Progenitor cell of endocrine pancreas (in vitro differentiated cells): ENCODE measurements around the gene GABRB1. TPM values are rescaled to one million over a fixed set of nuclear protein-coding genes. Genes with fewer than 3 reads are reported as not detected.

ENCODE experiments used
- DNase-seq: peaks from one replicate; pipeline ENCODE4 v3.0.0; 2021; ENCODE audit warnings: low spot score; ENCODE audit not compliant: unreplicated experiment
- H3K27ac Mint-ChIP-seq: 2 replicates; pipeline ENCODE4 v1.8.0; 2021; ENCODE audit warnings: mild to moderate bottlenecking, moderate library complexity, mixed read lengths
- H3K27me3 Mint-ChIP-seq: 2 replicates; pipeline ENCODE4 v1.8.0; 2021; ENCODE audit warnings: mixed read lengths
- H3K36me3 Mint-ChIP-seq: 2 replicates; pipeline ENCODE4 v1.8.0; 2022; ENCODE audit warnings: mixed read lengths; ENCODE audit not compliant: insufficient read depth
- H3K4me1 Mint-ChIP-seq: 2 replicates; pipeline ENCODE4 v1.8.0; 2021; ENCODE audit warnings: low read depth, mixed read lengths
- H3K4me3 Mint-ChIP-seq: 2 replicates; pipeline ENCODE4 v1.8.0; 2021; ENCODE audit warnings: low read depth, mild to moderate bottlenecking, moderate library complexity, mixed read lengths
- H3K9me3 Mint-ChIP-seq: 2 replicates; pipeline ENCODE4 v1.8.0; 2021; ENCODE audit warnings: low read depth, mixed read lengths
- total RNA-seq: library from RNA; stranded (reverse); gene quantifications from 2 replicates; pipeline ENCODE4 v1.2.1, GENCODE V29; 2021
- TF ChIP-seq, protein P1 (sequence below): fragments of 200-600 bp; sonication (generic); IDR thresholded peaks from one replicate; pipeline ENCODE4 v1.5.0; 2021; ENCODE audit warnings: antibody characterized with exemption, mild to moderate bottlenecking; ENCODE audit not compliant: unreplicated experiment

GABRB1 gene
- total RNA-seq, 1 donor from 2014 or later, result 1.2 TPM

GRCh38 chr4:47210828-47211227 lies 179.5 kb downstream of the GABRB1 start:
- no peak for DNase-seq

DNA sequence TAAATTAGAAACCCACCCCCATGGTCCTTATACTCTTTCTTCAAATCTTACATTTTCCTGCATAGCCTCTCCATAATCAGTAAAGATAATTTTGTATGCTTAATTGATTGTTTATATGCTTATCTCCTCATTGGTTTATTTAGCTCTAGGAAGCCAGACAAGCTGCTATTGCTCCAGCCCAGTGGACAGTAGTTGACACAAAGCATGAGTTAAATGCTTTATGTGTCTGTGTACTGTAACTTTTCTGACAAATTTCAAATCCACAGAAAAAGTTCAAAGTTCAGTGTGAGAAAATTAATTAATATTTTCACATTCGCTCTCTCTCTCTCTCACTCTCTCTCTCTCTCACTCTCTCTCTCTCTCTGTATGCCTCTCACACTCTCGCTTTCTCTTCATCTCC lies 181.7 kb downstream of the GABRB1 start:
- Mint-ChIP-seq H3K27me3 (peaks cover 4% of the 10 kb centered on the region), H3K36me3 (no peaks in the 10 kb centered on the region), H3K9me3 (no peaks in the 10 kb centered on the region), H3K4me3 (no peak overlapping the region), H3K4me1 (peaks cover 28% of the 10 kb centered on the region), H3K27ac (no peak overlapping the region)
- DNase-seq, result no peak
- TF ChIP-seq, protein P1, sequence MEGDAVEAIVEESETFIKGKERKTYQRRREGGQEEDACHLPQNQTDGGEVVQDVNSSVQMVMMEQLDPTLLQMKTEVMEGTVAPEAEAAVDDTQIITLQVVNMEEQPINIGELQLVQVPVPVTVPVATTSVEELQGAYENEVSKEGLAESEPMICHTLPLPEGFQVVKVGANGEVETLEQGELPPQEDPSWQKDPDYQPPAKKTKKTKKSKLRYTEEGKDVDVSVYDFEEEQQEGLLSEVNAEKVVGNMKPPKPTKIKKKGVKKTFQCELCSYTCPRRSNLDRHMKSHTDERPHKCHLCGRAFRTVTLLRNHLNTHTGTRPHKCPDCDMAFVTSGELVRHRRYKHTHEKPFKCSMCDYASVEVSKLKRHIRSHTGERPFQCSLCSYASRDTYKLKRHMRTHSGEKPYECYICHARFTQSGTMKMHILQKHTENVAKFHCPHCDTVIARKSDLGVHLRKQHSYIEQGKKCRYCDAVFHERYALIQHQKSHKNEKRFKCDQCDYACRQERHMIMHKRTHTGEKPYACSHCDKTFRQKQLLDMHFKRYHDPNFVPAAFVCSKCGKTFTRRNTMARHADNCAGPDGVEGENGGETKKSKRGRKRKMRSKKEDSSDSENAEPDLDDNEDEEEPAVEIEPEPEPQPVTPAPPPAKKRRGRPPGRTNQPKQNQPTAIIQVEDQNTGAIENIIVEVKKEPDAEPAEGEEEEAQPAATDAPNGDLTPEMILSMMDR, result no peak

More at GRCh38 chr4:47210828-47211227, 179.5 kb downstream of the GABRB1 start:
- H3K9me3 Mint-ChIP-seq, result no peaks in the 10 kb centered on the region
- TF ChIP-seq, protein P1, result no peak
- no peak overlapping the region for H3K4me3 Mint-ChIP-seq
- H3K27ac Mint-ChIP-seq, result no peak overlapping the region
- H3K36me3 Mint-ChIP-seq, result no peaks in the 10 kb centered on the region
- peaks cover 33% of the 10 kb centered on the region for H3K4me1 Mint-ChIP-seq
- H3K27me3 Mint-ChIP-seq, result peaks cover 3% of the 10 kb centered on the region

GRCh38 chr4:47213539-47213938 lies 182.2 kb downstream of the GABRB1 start:
- Mint-ChIP-seq H3K27ac (no peak overlapping the region), H3K9me3 (no peaks in the 10 kb centered on the region), H3K4me1 (peaks cover 28% of the 10 kb centered on the region), H3K36me3 (no peaks in the 10 kb centered on the region), H3K4me3 (no peak overlapping the region), H3K27me3 (peaks cover 4% of the 10 kb centered on the region)
- TF ChIP-seq, protein P1, result no peak
- DNase-seq, result no peak

- Mint-ChIP-seq H3K36me3 (no peaks in the 10 kb centered on the region), H3K27ac (no peak overlapping the region), H3K9me3 (no peaks in the 10 kb centered on the region), H3K4me3 (no peak overlapping the region), H3K4me1 (peaks cover 28% of the 10 kb centered on the region), H3K27me3 (peaks cover 4% of the 10 kb centered on the region)
- TF ChIP-seq, protein P1, result no peak
- no peak for DNase-seq
Observed at GRCh38 chr4:47213971-47214370, 182.6 kb downstream of the GABRB1 start.

GRCh38 chr4:47215759-47216158 lies 184.4 kb downstream of the GABRB1 start:
- Mint-ChIP-seq H3K9me3 (no peaks in the 10 kb centered on the region), H3K36me3 (no peaks in the 10 kb centered on the region), H3K4me3 (no peak overlapping the region), H3K4me1 (peaks cover 26% of the 10 kb centered on the region), H3K27me3 (peaks cover 12% of the 10 kb centered on the region), H3K27ac (no peak overlapping the region)
- no peak for DNase-seq
- TF ChIP-seq, protein P1, result no peak
